Epithelial cell of esophagus (primary cell): Measurements from ENCODE around the gene TLR9.

Experiments used
- DNase-seq: peaks from one replicate; pipeline ENCODE4 v3.0.0; 2010; ENCODE audit warnings: low read depth
- H3K4me3 ChIP-seq: 2 replicates; pipeline ENCODE4 v1.5.1; 2011; ENCODE audit warnings: mild to moderate bottlenecking, low read length, control low read depth
- TF ChIP-seq, protein P1 (sequence below): IDR thresholded peaks from 2 replicates; pipeline ENCODE4 v1.5.1; 2011; ENCODE audit warnings: low read depth, mild to moderate bottlenecking, low read length, control low read depth, inconsistent platforms; ENCODE audit not compliant: insufficient read depth; ENCODE audit errors: missing control alignments

Gene TLR9

DNA sequence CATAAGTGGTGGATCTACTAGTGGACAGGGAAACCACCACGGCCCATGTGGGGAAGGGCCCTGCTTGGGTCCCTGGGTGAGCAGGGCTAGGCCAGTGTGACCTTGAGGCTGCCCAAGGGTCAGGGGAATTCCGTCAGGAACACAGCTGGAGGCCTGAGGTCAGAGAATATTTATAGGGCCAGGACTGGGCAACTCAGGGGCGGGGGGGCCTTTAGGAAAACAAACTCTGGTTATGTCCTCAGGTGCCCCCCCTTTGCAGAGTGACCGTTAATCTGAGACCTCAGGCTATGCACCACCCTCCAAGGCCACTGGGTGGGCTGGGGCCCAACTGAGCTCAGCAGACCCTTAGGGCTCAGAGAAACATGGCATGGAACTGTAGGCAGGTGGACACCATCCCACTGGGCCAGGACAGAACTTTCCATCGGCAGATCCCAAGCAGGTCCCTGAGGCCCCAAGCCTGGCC, 11.0 kb upstream of the TLR9 start:
- TF ChIP-seq, protein P1, sequence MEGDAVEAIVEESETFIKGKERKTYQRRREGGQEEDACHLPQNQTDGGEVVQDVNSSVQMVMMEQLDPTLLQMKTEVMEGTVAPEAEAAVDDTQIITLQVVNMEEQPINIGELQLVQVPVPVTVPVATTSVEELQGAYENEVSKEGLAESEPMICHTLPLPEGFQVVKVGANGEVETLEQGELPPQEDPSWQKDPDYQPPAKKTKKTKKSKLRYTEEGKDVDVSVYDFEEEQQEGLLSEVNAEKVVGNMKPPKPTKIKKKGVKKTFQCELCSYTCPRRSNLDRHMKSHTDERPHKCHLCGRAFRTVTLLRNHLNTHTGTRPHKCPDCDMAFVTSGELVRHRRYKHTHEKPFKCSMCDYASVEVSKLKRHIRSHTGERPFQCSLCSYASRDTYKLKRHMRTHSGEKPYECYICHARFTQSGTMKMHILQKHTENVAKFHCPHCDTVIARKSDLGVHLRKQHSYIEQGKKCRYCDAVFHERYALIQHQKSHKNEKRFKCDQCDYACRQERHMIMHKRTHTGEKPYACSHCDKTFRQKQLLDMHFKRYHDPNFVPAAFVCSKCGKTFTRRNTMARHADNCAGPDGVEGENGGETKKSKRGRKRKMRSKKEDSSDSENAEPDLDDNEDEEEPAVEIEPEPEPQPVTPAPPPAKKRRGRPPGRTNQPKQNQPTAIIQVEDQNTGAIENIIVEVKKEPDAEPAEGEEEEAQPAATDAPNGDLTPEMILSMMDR = no peak
- no peak for DNase-seq
- H3K4me3 ChIP-seq = no peak overlapping the region

DNA sequence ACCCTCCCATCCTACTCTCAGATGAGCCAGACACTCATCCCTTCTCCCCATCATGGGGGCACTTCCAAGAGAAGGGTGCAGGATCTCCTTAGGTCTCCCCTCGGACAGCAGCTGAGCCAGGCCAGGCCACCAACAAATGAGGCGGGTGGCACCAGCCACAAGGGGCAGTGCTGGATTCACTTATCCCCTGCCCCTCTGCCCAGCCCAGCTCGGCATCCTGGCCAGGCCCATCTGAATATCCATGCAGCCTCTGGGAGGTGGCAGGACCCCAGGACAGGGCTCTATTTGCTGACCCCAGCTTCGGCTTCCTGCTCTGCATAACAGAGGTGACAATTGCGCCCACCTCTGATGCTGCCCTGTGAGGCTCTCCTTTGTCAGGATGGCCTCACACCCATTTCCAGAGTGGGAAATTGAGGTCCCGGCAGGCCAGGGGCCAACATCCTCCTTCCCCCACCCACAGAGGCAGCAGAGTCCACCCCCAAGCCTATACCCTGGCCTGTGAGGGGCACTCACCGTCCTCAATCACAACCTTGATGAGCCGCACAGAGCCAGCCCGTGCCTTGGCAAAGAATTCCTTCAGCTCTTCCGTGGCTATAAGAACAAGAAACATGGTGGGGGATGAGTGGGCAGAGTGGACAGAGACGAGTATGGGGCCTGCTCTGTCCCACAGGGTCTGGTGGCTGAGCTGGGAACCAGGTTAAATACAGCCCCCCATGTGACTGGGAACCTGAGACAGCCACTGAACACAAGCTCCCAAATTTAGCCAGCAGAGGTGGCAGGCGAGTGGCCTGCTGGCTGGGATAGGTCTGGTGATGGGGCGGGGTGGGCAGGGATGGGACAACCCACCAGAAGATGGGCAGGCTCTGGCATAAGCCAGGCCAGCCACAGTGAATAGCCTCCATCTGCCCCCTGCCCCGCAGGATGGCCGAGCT, 9.3 kb upstream of the TLR9 start:
- DNase-seq = no peak
- no peak overlapping the region for H3K4me3 ChIP-seq
- TF ChIP-seq, protein P1 = no peak

- DNase-seq = no peak
- TF ChIP-seq, protein P1 = no peak
- H3K4me3 ChIP-seq = no peak overlapping the region
Observed at GRCh38 chr3:52233968-52234367, 8.5 kb upstream of the TLR9 start.

- DNase-seq = no peak
- TF ChIP-seq, protein P1 = no peak
- H3K4me3 ChIP-seq = no peak overlapping the region
Observed at GRCh38 chr3:52233108-52233591, 7.7 kb upstream of the TLR9 start.

- DNase-seq = no peak
- TF ChIP-seq, protein P1 = peak; percentile 23
- H3K4me3 ChIP-seq = no peak overlapping the region
Observed at GRCh38 chr3:52232279-52233107, 7.0 kb upstream of the TLR9 start.

DNA sequence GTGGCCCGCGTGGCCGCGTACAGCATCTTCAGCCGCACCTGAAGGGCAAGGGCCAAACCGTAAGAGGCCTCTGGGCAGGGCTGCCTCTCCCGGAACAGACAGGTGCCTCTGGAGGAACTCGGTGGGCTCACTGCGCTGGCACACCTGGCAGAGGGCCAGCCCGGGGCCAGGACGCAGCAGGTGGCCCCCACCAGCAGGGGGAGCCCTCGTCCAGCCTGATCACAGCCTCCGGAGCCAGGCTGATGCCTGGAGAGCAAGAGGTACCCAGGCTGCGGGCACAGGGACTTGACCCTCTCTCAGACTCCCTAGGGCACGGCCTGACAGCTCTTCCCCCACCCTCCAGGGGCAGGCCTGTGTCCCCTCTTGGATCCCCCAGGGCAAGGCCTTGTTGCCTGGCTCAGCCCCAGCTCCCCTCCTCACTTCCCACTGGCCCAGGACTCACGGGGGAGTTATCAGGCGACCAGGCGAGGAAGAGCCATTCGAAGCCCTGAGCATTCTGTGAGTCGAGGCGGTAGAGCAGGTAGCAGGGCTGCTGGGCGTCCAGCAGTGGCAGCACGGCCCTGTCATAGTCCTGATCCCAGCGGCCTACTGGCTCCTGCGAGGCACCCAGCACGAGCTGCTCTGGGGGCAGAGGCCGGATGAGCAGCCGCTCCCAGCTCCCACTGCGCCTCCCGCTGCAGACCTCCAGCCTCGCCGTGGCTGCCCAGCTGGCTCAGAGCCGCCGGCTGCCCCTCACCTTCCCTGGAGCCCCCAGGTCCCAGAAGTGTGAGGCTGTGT, 6.2 kb upstream of the TLR9 start:
- no peak overlapping the region for H3K4me3 ChIP-seq
- TF ChIP-seq, protein P1 = peak; percentile 86
- peak; percentile 71 for DNase-seq
